HG03520 (cell line): Measurements from ENCODE around the gene ATG2B.

ENCODE experiments used
- ATAC-seq: cut with Tn5 transposase; IDR thresholded peaks from one replicate; pipeline ENCODE4 v1.9.1; 2021; ENCODE audit warnings: mild to moderate bottlenecking, moderate library complexity; ENCODE audit not compliant: unreplicated experiment

The ATG2B gene

GRCh38 chr14:96316087-96316486 lies 47.1 kb downstream of the ATG2B start:
- no peak for ATAC-seq

DNA sequence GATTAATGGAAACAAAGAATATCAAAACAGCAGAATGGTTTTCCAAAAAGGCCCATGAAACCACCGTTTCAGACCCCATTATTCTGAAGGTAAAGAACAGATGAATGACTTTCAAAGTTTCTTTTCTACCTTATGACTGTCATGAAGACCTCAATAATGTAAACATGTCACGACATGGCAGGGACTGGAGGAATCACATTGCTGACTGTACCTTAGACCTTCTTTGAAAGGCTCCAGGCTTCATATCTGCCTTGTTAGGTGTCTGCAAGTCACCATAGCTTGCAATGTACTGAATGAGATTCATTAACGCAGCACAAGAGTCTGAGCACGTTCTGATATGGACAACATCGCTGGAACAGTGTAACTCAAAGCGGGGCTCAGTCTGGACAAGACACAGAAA lies 52.2 kb downstream of the ATG2B start:
- no peak for ATAC-seq

DNA sequence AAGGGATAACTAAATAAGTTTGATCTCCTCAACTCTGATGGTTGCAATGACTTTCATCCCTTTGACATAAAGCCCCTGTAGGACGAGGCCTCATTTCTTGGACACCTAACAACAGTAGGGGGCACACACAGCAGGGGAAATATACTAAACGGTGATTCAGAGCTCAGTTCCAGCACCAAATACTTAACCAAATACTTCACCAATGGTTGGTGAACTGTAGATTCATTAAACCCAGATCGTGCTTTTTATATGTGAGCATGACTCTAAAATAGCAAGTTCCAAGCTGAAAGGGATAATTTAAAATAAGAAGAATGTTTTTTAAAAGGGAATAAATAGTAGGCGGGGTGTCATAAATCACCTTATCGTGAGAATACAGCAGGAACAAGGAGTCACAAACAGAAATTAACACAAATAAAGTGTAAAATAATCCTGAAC lies 53.2 kb downstream of the ATG2B start:
- ATAC-seq = no peak

GRCh38 chr14:96309133-96309895 lies 53.8 kb downstream of the ATG2B start:
- ATAC-seq = no peak

DNA sequence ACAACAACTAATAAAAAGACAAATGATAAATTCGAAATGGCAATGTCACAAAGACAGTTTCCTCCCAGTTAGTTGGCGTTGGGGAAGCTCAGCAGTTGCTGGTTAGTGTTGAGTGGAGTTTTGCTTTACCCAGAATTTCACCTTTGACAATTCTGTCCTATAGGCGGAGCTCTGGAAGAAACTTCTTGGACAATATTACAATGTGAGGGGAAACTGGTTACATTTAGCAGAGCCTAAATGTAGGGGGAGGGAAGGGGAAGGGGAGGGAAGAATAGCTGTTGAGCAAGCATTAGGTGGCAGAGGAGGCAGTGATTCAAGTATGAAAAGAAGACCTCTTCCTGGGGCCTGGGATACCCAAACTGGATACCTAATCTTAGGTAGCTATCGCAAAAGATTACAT lies 55.7 kb downstream of the ATG2B start:
- ATAC-seq = no peak

- ATAC-seq = no peak
These were observed 58.2 kb downstream of the ATG2B start for GRCh38 chr14:96304956-96305355.

DNA sequence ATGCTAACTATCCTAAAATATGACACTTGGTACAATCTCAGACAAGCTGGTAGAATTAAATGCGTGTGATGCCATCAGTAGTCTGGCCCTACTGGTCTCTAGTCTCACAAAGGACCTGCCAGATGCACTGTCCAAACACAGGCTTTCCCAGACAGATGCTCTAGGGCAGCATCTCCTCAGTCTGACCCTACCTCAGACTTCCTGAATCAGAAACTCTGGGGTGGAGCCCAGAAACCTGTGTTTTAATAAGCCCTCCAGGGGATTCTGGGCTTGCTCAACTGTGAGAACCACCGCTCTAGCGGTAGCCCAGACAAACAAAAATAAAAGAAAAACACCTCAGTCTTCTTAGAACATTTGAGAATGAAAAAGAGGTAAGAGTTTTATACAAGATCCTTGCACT lies 59.2 kb downstream of the ATG2B start:
- ATAC-seq = no peak

- no peak for ATAC-seq
These were observed 63.7 kb downstream of the ATG2B start for GRCh38 chr14:96299441-96299840.

DNA sequence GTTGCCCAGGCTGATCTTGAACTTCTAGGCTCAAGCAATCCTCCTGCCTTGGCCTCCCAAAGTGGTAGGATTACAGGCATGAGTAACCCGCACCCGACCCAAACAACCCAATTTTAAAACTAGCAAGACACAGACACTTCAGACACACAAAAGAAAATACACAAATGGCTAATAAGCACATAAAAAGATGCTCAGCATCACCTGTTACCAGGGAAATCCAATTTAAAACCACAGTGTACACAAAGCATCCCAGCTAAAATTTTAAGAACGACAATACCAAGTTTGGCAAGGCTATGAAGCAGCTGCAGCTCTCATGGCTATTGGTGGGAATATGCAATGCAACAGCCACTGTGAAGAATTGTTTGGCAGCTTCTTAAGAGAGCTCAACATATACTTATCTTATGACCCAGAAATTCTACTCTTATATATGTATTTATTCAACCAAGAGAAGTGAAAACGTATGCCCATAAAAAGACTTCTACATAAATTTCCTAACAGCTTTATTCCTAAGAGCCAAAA lies 65.1 kb downstream of the ATG2B start:
- no peak for ATAC-seq

GRCh38 chr14:96297000-96297399 lies 66.1 kb downstream of the ATG2B start:
- no peak for ATAC-seq

- ATAC-seq = no peak
These were observed 68.9 kb downstream of the ATG2B start for GRCh38 chr14:96294246-96294645.

DNA sequence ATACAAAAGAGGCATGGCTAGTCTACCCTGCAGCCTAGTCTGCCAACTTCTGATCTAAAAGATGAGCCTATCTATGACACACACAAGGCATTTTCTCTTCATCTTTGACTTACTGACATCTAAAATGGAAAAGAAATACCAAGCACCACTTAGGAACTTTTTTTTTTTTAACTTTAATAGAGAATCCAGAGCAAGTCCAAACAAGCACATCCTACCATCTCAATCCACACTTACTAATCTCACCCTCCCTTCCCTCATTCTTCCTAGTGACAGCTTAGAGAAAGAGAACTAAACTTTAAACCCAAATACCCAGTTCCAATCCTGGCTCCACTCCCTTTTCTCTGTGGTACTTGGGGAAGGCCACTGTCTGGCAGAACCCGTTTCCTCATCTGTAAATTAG lies 75.3 kb downstream of the ATG2B start:
- no peak for ATAC-seq

GRCh38 chr14:96286251-96286650 lies 76.9 kb downstream of the ATG2B start:
- ATAC-seq = no peak

- no peak for ATAC-seq
These were observed 77.5 kb downstream of the ATG2B start for GRCh38 chr14:96285667-96286066.

GRCh38 chr14:96284430-96284829 lies 78.7 kb downstream of the ATG2B start:
- ATAC-seq = no peak

GRCh38 chr14:96284008-96284407 lies 79.1 kb downstream of the ATG2B start:
- no peak for ATAC-seq

DNA sequence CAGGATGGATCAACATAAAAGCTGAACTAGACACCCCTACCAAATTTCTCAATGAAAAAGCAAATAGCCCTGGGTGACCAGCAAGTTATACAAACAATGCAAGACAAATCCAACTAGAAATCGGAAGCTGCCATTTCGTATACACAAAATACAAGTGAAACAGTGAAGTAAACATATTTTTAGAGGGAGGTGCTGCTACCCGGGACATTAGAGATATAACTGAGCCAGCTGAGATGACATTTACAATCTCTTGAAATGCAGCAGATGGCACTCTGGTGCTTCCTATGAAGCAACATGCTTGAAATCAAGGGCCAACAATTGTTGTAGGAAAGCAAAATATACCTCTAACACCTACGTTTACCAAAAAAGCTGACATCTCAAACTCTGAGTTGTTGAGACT lies 81.7 kb downstream of the ATG2B start:
- no peak for ATAC-seq

DNA sequence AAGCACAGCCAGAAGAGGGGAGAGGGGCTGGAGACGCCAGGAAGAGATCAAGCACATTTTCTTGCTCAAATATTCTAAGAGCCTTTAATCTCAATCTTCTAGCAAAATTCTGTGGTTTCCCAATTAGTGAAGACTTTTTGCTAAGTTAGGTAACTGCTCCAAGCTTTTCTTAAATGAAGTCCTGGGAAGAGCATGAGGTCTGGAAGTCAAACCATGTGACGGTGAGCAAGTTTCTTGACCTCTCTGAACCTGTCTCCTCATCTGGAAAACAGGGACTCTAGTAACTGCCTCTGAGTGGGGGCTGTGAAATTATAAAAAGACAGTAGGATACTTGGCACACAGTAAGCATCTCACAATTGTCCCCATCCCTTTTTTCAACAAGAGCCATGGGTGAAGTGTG lies 83.0 kb downstream of the ATG2B start:
- no peak for ATAC-seq

DNA sequence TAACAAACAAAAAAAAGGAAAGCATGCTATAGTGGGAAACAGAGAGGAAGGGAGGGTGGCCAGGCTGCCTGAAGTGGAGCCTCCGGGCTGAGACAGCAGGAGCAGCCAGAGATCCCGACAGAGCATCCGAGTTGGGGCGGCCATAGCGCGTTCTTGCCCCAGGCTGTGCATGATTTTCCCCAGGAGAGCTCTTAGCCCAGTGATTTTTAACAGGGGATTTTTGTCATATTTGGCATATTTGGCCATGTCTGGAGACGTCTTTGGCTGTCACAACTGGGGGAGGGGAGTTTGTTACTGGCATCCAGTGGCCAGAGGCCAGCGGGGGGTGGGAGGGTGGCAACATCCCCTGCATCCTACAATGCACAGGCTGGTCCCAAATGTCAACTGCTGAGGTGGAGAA lies 83.6 kb downstream of the ATG2B start:
- ATAC-seq = no peak

GRCh38 chr14:96277890-96278289 lies 85.3 kb downstream of the ATG2B start:
- no peak for ATAC-seq

GRCh38 chr14:96275177-96276112 lies 87.7 kb downstream of the ATG2B start:
- ATAC-seq = no peak

GRCh38 chr14:96274543-96274942 lies 88.6 kb downstream of the ATG2B start:
- no peak for ATAC-seq
